ENCODE data around the gene SELPLG. TPM values are rescaled to one million over a fixed set of nuclear protein-coding genes. Genes with fewer than 3 reads are reported as not detected.

SELPLG gene
- total and polyA plus RNA-seq, 2 donors (not counting 1 experiment from before 2014, with no cell fraction given): 6.1 to 8.0 TPM

DNA sequence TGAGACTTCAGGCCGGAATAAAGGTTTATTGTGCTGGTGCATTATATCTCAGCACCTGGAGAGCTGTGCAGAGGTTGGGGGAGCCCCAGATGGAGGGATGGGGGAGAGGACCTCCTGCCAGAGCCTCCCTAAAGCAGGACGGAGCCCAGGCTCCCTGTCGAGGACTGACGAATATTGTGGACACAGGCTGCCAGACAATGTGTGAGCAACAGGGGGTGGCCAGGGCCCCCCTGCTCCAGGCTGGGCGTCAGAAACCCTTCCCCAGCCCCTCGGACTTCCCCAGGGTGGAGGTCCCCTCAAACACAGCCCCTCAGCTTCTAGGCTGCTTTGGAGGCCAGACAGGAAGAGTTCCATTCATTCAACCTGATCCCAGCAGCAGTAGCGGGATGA, 43.9 kb downstream of the SELPLG start:
- intact Hi-C loops (cut with micrococcal nuclease): no loop called here
- Mint-ChIP-seq H3K9me3 (ENCODE audit: insufficient read depth) (no peaks in the 10 kb centered on the region), H3K27ac (no peak overlapping the region), H3K4me1 (no peaks in the 10 kb centered on the region), H3K4me3 (no peak overlapping the region), H3K27me3 (peaks cover 2% of the 10 kb centered on the region)
- no peaks in the 10 kb centered on the region for H3K4me1 ChIP-seq (ENCODE audit: control insufficient read depth in 2 of 2, insufficient read depth in 2 of 2, low read length in 2 of 2)
- no peak overlapping the region for H3K9ac ChIP-seq (ENCODE audit: low read length)
- H3K27me3 ChIP-seq (replicated peaks in 1 of 4; ENCODE audit: control extremely low read depth in 1 of 4, control insufficient read depth in 3 of 4, insufficient read depth in 4 of 4, low read length in 3 of 4): no peaks in the 10 kb centered on the region
- H2AFZ ChIP-seq (ENCODE audit: insufficient read depth, low read depth, low read length, poor library complexity, severe bottlenecking): no peak overlapping the region
- no peak overlapping the region for H3K4me2 ChIP-seq (replicated peaks; ENCODE audit: low read depth, low read length, poor library complexity, severe bottlenecking)
- ChIA-PET CTCF (no interaction called here), POLR2A (no interaction called here)
- no peaks in the 10 kb centered on the region for H4K20me1 ChIP-seq (ENCODE audit: control insufficient read depth, insufficient read depth, low read length, poor library complexity, severe bottlenecking)
- 100% methylated on average over 5 of the region's 7 CpGs for WGBS (ENCODE audit: insufficient coverage)
- no peaks in the 10 kb centered on the region for H3K79me2 ChIP-seq (ENCODE audit: control insufficient read depth, insufficient read depth, low read length)
- H3K4me3 ChIP-seq (ENCODE audit: control extremely low read depth in 1 of 5, extremely low read depth in 1 of 5, insufficient read depth in 1 of 5, low read depth in 2 of 5, low read length in 4 of 5): no peak overlapping the region
- TF ChIP-seq EZH2 (IDR thresholded peaks at IDR 0.05; ENCODE audit: borderline replicate concordance, insufficient read depth, low read depth, low read length, poor library complexity, severe bottlenecking): no peak
- TF ChIP-seq, protein P1, sequence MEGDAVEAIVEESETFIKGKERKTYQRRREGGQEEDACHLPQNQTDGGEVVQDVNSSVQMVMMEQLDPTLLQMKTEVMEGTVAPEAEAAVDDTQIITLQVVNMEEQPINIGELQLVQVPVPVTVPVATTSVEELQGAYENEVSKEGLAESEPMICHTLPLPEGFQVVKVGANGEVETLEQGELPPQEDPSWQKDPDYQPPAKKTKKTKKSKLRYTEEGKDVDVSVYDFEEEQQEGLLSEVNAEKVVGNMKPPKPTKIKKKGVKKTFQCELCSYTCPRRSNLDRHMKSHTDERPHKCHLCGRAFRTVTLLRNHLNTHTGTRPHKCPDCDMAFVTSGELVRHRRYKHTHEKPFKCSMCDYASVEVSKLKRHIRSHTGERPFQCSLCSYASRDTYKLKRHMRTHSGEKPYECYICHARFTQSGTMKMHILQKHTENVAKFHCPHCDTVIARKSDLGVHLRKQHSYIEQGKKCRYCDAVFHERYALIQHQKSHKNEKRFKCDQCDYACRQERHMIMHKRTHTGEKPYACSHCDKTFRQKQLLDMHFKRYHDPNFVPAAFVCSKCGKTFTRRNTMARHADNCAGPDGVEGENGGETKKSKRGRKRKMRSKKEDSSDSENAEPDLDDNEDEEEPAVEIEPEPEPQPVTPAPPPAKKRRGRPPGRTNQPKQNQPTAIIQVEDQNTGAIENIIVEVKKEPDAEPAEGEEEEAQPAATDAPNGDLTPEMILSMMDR (IDR thresholded peaks at IDR 0.05): no peak
- DNase-seq: no peak
- no peaks in the 10 kb centered on the region for H3K9me3 ChIP-seq (ENCODE audit: control extremely low read depth in 1 of 3, control insufficient read depth in 2 of 3, insufficient read depth in 1 of 3, low read length in 2 of 3)
- no peaks in the 10 kb centered on the region for H3K36me3 ChIP-seq (replicated peaks in 1 of 2; ENCODE audit: control extremely low read depth in 1 of 2, control insufficient read depth in 1 of 2, extremely low read depth in 1 of 2, insufficient read depth in 2 of 2, low read length in 1 of 2)
- no peak for ATAC-seq (ENCODE audit: low read depth)
- H3K27ac ChIP-seq (ENCODE audit: low read length in 2 of 2): no peak overlapping the region

DNA sequence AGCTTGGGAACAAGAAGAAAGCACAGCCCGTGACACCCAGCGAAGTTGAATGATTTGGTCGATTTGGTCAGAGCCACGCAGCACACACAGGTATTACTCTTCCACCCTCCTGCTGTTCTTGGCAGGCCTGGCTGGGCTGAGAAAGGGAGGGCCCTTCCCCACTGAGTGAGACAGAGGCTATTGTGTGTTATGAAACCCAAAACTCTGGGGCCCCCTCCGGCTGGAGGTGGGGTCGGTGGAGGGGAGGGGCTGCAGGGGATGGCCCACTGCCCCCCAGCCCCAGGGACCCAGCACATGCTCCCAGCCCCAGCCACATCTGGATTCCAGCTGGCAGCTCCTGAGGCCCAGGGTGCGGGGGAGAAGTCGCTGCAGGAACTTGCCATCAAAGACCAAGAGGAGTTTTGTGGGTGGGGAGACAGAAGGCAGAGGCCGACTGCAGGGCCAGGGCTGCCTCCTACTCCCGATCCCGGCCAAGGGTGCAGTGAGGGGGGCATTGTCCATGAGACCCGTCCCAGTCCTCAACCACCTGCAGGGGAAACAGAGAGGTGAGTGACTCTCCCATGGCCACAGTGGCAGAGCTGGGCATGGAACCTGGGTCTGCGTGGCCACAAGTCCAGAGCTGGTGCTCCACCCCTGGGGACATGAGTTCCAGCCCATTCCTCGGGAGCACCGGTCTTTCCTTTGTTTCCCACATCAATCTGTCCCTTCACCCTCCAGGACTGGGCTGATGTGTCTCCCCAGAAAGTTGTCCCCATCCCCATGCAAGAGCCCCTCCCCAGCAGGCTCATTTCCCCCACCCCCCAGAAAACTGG, 44.5 kb downstream of the SELPLG start:
- no peaks in the 10 kb centered on the region for H3K36me3 ChIP-seq (replicated peaks in 1 of 2; ENCODE audit: control extremely low read depth in 1 of 2, control insufficient read depth in 1 of 2, extremely low read depth in 1 of 2, insufficient read depth in 2 of 2, low read length in 1 of 2)
- no peaks in the 10 kb centered on the region for H3K4me1 ChIP-seq (ENCODE audit: control insufficient read depth in 2 of 2, insufficient read depth in 2 of 2, low read length in 2 of 2)
- intact Hi-C loops (cut with micrococcal nuclease): no loop called here
- no peaks in the 10 kb centered on the region for H4K20me1 ChIP-seq (ENCODE audit: control insufficient read depth, insufficient read depth, low read length, poor library complexity, severe bottlenecking)
- no peak overlapping the region for H3K4me2 ChIP-seq (replicated peaks; ENCODE audit: low read depth, low read length, poor library complexity, severe bottlenecking)
- Mint-ChIP-seq H3K4me1 (no peaks in the 10 kb centered on the region), H3K4me3 (no peak overlapping the region), H3K27me3 (peaks cover 4% of the 10 kb centered on the region), H3K9me3 (ENCODE audit: insufficient read depth) (no peaks in the 10 kb centered on the region), H3K27ac (no peak overlapping the region)
- CTCF ChIA-PET: interaction anchor here (1.3 kb wide), 1 partner anchor 28 kb away, joined by 4 read pairs; no protein-coding TSS in a partner anchor
- no peak overlapping the region for H2AFZ ChIP-seq (ENCODE audit: insufficient read depth, low read depth, low read length, poor library complexity, severe bottlenecking)
- no peaks in the 10 kb centered on the region for H3K79me2 ChIP-seq (ENCODE audit: control insufficient read depth, insufficient read depth, low read length)
- POLR2A ChIA-PET: no interaction called here
- H3K4me3 ChIP-seq (ENCODE audit: control extremely low read depth in 1 of 5, extremely low read depth in 1 of 5, insufficient read depth in 1 of 5, low read depth in 2 of 5, low read length in 4 of 5): no peak overlapping the region
- H3K27ac ChIP-seq (ENCODE audit: low read length in 2 of 2): no peak overlapping the region
- DNase-seq (no peak), ATAC-seq (ENCODE audit: low read depth) (no peak)
- no peaks in the 10 kb centered on the region for H3K9me3 ChIP-seq (ENCODE audit: control extremely low read depth in 1 of 3, control insufficient read depth in 2 of 3, insufficient read depth in 1 of 3, low read length in 2 of 3)
- WGBS (ENCODE audit: insufficient coverage): 61% methylated on average over 8 of the region's 15 CpGs
- no peak overlapping the region for H3K9ac ChIP-seq (ENCODE audit: low read length)
- no peak for TF ChIP-seq EZH2 (IDR thresholded peaks at IDR 0.05; ENCODE audit: borderline replicate concordance, insufficient read depth, low read depth, low read length, poor library complexity, severe bottlenecking)
- TF ChIP-seq, protein P1 (IDR thresholded peaks at IDR 0.05): no peak
- H3K27me3 ChIP-seq (replicated peaks in 1 of 4; ENCODE audit: control extremely low read depth in 1 of 4, control insufficient read depth in 3 of 4, insufficient read depth in 4 of 4, low read length in 3 of 4): no peaks in the 10 kb centered on the region
